Activated CD4-positive, alpha-beta T cell treated with anti-CD3 and anti-CD28 coated beads, Interleukin-2, amount 50 U/mL, for 48 hours (primary cell): ENCODE data around the gene IL17F.

Experiments used
- DNase-seq, 2 experiments: peaks; one replicate each; pipeline ENCODE4 v3.0.0-alpha.2; 2020

Gene IL17F

DNA sequence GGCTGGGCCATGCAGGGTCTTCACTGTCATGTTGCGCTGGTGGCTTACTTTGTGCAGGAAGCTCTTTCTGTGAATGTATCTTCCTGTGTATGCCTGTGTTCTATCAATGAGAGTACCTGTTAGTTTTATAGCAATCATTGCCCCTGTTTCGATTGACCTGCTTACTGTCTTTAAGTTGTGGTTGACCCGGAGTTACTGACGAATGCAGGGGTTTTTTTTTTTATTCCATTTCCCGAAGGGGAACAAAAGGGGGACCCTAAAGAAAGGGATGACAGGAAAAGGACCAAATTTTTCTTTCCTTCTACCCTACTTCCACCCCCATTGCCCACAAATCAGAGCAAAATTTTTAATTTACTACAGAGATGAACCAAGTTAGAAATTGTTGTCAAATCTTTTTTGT is at the start of gene IL17F:
IL17F (minus strand) TSS at position 101 of the 400 bp plus-strand sequence; CDS start at position 30, 71 bp downstream.
- DNase-seq = no peak

- DNase-seq = no peak
Observed at GRCh38 chr6:52293067-52293466, 48.8 kb upstream of the IL17F start.

- DNase-seq = no peak
Observed at GRCh38 chr6:52288841-52289240, 44.5 kb upstream of the IL17F start.

- DNase-seq = no peak
Observed at GRCh38 chr6:52288216-52288615, 43.9 kb upstream of the IL17F start.

GRCh38 chr6:52286798-52287432 is 42.6 kb upstream of the IL17F start:
- peak; percentile 75 to 81 for DNase-seq

- no peak for DNase-seq
Observed at GRCh38 chr6:52285177-52286068, 41.1 kb upstream of the IL17F start.

GRCh38 chr6:52284460-52285176 is 40.3 kb upstream of the IL17F start, which contains the start of gene MCM3:
MCM3 (minus strand) TSS chr6:52284742; CDS start chr6:52284674, 68 bp downstream.
- DNase-seq = peak; percentile 93 to 97

- DNase-seq = peak; percentile 68 to 75
Observed at GRCh38 chr6:52284131-52284459, 39.8 kb upstream of the IL17F start.

GRCh38 chr6:52283111-52283510 is 38.8 kb upstream of the IL17F start:
- no peak for DNase-seq

DNA sequence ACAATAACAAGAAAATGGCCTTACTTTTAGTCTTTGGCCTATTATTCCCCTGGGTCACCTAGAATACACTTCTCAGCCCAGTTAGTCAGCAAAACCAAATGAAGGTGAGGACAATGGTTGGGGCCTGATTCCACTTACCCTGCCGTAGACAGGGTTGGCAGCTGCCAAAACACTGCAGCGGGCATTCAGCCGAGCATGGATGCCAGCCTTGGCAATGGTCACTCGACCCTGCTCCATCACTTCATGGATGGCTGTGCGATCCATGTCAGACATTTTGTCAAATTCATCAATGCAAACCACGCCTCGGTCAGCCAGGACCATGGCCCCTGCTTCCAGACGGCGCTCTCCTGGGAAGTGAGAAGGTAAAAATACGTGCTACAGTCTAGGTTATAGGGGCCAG is 31.8 kb upstream of the IL17F start:
- DNase-seq = no peak

DNA sequence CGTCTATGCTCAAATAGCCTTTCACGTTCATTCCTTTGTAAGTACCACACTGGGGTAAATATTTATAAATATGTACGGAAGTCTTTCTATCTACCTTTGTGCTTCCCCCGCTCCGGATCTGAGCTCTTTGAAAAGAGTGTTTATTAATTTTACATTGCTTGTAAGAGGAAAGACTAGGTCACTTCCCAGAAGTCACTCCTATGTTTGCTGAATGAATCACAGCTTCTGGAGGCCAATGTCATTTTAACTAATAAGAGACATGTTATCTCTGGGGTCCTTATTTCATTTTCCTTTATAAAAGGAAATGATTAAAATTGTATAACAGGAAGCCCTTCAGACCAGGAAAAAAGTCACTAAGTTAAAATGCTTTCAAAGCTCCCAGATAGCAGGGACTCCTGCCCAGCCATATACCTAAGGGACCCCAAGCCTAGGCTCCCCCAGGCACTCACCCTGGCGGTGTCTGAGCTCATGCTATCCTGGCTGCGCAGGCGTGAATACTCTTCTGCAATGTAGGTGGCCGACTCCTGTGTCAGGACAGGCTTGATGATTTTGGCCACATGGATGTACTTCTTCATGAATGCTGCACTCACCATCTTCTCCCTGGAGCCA is 27.7 kb upstream of the IL17F start:
- no peak for DNase-seq

DNA sequence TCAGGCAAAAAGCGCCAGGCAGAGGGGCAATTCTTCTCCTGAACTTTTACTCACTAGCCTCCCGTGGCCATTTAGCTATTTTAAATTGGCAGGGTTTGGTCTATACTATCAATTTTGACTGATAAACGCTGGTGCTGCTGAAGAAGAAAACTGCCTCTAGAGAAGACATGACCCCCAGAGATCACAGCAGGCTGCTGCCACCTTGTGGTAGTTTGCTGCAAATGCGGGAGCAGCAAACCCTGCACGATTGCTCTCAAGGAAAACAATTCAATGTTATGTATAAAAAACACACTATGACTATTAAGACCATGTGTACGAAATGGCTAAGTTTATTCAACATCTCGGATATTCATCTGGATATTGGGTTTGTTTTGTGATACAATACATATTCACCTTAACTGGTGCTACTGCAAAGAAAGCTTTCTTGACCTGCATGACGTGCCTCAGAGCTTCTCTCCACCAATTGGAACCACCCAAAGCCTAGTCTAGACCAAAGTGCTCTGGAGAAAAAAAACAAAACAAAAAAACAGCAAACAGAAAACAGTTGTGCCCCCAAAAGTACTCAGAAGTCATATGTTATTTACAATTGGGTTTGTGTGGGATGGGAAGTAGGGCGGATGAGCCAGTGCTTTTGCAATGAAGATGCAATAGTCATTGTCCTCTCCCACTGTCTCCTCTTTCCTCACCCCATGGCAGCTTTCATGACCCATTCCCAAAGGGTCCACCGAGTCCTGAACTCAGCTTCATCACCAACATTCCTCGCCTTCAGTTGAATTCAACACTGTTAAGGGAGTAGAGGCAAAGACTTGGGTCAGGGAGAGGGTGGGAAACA is 19.6 kb upstream of the IL17F start:
- peak; percentile 72 to 77 for DNase-seq

GRCh38 chr6:52262620-52263344 is 18.5 kb upstream of the IL17F start:
- DNase-seq = no peak

- no peak for DNase-seq
Observed at GRCh38 chr6:52261229-52261628, 16.9 kb upstream of the IL17F start.

- no peak for DNase-seq
Observed at GRCh38 chr6:52260634-52261033, 16.3 kb upstream of the IL17F start.

DNA sequence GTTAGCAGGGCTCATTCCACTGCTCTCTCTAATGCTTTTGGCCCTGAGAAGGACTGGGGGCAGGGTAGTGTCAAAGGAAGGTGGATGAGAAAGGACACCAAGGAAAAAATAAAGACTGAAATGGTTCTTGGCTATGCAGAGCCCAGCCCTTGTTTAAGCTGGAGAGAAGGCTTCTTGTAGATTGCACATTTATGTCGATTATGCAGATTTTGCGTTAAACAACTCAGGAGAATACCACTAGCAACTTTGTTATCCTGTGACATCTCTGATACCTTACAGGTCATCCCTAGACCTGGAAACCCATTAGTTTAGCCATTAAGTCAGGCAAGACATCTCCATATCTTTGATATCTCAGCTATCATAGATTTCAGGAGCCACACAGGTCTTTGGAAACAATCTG is 11.1 kb upstream of the IL17F start:
- DNase-seq = no peak

DNA sequence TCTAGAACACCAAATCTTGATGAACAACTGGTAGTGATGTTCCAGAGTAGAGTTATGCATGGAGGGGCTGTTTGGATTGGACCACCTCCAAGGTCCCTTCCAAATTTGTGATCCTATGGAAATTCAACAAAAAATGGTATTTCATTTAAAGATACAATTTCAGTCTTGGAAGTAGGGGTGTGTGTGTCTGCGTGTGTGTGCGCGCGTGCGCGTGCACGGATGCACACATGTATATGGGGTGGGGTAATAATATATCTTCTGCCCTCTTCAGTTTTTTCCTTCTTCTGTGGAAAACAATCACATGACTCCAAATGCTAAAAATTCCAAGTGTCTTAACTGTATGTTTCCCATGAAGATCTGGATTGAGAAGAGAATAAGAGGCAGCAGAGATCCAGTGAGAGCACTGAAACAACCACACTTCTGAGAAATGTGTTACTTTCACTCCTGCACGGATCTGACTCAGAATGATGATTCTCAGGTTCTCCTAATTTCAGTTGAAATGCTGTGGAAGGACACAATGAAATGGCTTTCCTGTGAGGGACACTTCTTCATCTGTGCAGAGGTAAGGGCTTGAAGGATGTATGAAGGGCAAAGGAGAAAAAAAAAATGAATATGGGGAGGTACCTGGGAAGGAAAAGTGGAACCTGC is 10.6 kb upstream of the IL17F start:
- DNase-seq = no peak

DNA sequence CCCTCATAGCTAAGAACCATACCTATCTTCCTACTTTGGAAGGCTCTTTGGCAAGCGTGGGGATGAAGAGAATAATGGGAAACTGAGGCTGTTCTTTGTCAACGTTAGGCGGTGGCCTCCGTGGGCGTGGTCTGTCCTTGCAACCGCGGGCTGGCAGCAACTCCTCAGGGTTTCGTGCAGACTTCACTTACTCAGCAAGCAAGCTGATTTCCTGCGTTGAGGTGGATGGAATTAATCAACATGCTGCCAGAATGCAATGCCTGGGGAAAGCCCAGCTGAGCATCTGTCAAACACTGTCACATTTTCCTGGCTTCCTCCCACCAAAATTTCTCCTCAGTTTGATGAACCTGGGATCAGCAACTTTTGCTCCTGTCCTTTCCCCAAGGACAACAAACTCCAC is 9.2 kb upstream of the IL17F start:
- peak; percentile 67 to 74 for DNase-seq

GRCh38 chr6:52251113-52251512 is 6.8 kb upstream of the IL17F start:
- DNase-seq = no peak

GRCh38 chr6:52249078-52249477 is 4.8 kb upstream of the IL17F start:
- no peak for DNase-seq

DNA sequence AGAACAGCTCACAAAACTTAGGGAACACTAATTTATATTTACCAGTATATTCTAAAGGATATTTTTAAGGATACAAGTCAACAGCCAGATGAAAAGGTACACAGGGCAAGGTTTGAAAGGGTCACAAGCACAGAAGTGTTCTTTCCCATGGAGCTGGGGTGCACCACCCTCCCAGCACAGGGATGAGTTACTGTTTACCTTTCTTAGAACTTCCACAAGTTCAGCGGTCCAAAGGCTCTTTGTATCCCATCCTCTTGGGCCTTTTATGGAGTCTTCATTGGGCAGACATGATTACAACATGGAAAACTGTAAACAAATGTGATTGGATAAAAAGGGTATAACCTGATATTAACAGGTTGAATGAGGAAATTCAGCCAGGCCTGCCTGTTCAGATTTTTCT is 1.1 kb upstream of the IL17F start:
- DNase-seq = no peak
